Keratinocyte (primary cell): ENCODE measurements around the gene PPM1M.

Experiments used
- EZH2 ChIP-seq: IDR thresholded peaks from one replicate; pipeline ENCODE4 v1.6.1; 2012; ENCODE audit warnings: inconsistent platforms, mild to moderate bottlenecking, low read length, moderate library complexity
- TF ChIP-seq, protein P1 (sequence below), 3 experiments: IDR thresholded peaks in 1 of 3; conservative IDR thresholded peaks in 1 of 3; optimal IDR thresholded peaks in 1 of 3; 2 replicates in 2 of 3; 3 replicates in 1 of 3; pipeline versions ENCODE3 to v1.5.1; 2011; ENCODE audit warnings: low read length in 3 of 3, mild to moderate bottlenecking in 3 of 3, moderate library complexity in 2 of 3, control low read depth in 1 of 3, inconsistent platforms in 1 of 3; ENCODE audit not compliant: insufficient read depth in 2 of 3; ENCODE audit errors: extremely low read depth in 1 of 3

DNA sequence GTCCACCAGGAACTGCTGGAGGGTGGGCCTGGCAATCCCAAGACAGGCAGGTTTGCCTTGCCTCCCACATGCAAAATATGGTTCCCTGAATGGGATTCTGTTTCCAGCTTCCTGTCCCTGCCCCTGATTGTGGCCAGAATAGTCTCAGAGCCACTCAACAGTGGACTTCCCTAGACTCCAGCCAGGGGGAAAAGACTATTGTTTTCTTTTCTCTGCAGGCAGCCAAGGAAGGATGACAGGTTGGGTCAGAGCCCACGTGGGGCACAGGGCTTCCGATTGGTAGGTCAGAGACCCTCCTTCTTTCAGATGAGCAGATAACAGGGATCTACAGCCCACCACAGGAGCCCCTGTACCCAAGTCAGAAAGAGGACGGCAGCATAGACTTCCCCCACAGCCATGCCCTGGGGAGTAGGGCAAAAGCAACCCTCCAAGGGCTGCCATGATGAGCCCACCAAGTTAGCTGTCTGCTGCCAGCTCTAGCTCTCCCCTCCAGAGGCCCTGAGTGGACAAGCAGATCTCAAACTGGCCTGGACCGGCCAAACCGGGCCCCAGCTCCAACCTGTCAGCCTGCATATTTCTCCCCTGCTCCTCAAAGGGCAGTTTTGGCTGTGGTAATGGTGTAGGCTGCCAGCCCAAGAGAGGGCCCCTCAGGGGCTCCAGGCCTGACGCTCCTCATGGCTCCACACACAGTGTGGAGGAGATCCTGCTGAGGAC is 26.5 kb upstream of the PPM1M start:
- TF ChIP-seq, protein P1, sequence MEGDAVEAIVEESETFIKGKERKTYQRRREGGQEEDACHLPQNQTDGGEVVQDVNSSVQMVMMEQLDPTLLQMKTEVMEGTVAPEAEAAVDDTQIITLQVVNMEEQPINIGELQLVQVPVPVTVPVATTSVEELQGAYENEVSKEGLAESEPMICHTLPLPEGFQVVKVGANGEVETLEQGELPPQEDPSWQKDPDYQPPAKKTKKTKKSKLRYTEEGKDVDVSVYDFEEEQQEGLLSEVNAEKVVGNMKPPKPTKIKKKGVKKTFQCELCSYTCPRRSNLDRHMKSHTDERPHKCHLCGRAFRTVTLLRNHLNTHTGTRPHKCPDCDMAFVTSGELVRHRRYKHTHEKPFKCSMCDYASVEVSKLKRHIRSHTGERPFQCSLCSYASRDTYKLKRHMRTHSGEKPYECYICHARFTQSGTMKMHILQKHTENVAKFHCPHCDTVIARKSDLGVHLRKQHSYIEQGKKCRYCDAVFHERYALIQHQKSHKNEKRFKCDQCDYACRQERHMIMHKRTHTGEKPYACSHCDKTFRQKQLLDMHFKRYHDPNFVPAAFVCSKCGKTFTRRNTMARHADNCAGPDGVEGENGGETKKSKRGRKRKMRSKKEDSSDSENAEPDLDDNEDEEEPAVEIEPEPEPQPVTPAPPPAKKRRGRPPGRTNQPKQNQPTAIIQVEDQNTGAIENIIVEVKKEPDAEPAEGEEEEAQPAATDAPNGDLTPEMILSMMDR (optimal IDR thresholded peaks at IDR 0.05 in 1 of 3, IDR thresholded peaks at IDR 0.05 in 1 of 3, conservative IDR thresholded peaks at IDR 0.05 in 1 of 3; ENCODE audit: extremely low read depth in 1 of 3, insufficient read depth in 2 of 3, low read length in 3 of 3), result no peak
- TF ChIP-seq EZH2, result no peak
